Measurements from ENCODE around the gene CD248.

GRCh38 chr11:66316849-66317251 lies at the start of gene CD248:
- no peak for TF ChIP-seq CTCF (conservative IDR thresholded peaks at IDR 0.05 in 1 of 2, IDR thresholded peaks at IDR 0.05 in 1 of 2; ENCODE audit: extremely low read depth in 1 of 2, insufficient read depth in 1 of 2, low read depth in 1 of 2, low read length in 2 of 2)
- TF ChIP-seq EZH2 (IDR thresholded peaks at IDR 0.05; ENCODE audit: borderline replicate concordance, low read length), result no peak
